Neural cell (in vitro differentiated cells): ENCODE measurements around the gene ARL5A.

Experiments used
- CTCF ChIP-seq: fragments of 450-650 bp; IDR thresholded peaks from 2 replicates; pipeline ENCODE4 v1.5.1; 2014; ENCODE audit warnings: antibody characterized with exemption, mild to moderate bottlenecking, moderate library complexity; ENCODE audit not compliant: poor library complexity, severe bottlenecking
- EP300 ChIP-seq: fragments of 450-650 bp; conservative IDR thresholded peaks from 2 replicates; pipeline ENCODE4 v1.6.1; 2014; ENCODE audit warnings: antibody characterized with exemption, mild to moderate bottlenecking, moderate library complexity; ENCODE audit not compliant: poor library complexity, severe bottlenecking
- EZH2 ChIP-seq: fragments of 200-600, 300-800 bp; shearing (Covaris generic), sonication (generic); IDR thresholded peaks from 2 replicates; pipeline ENCODE4 v1.6.1; 2014; ENCODE audit warnings: antibody characterized with exemption, low read length, borderline replicate concordance, mild to moderate bottlenecking; ENCODE audit not compliant: insufficient read depth, poor library complexity, severe bottlenecking
- POLR2AphosphoS5 ChIP-seq: IDR thresholded peaks from 2 replicates; pipeline ENCODE4 v1.6.1; 2012
- RAD21 ChIP-seq: fragments of 450-650 bp; conservative IDR thresholded peaks from 2 replicates; pipeline ENCODE4 v1.6.1; 2014; ENCODE audit warnings: antibody characterized with exemption, mild to moderate bottlenecking, moderate library complexity
- REST ChIP-seq: IDR thresholded peaks from 2 replicates; pipeline ENCODE4 v1.6.1; 2012; ENCODE audit warnings: borderline replicate concordance
- SMC3 ChIP-seq: fragments of 450-650 bp; conservative IDR thresholded peaks from 2 replicates; pipeline ENCODE4 v1.6.1; 2014; ENCODE audit warnings: antibody characterized with exemption, mild to moderate bottlenecking, moderate library complexity; ENCODE audit not compliant: poor library complexity
- TAF1 ChIP-seq: IDR thresholded peaks from 2 replicates; pipeline ENCODE4 v1.6.1; 2012; ENCODE audit warnings: low read depth

- TF ChIP-seq TAF1 (no peak), CTCF (no peak), SMC3 (no peak), REST (no peak), EZH2 (no peak), POLR2AphosphoS5 (no peak), EP300 (no peak), RAD21 (no peak)
Observed at GRCh38 chr2:151777935-151778334, 50.3 kb downstream of the ARL5A start.
